SK-N-SH treated with all-trans-retinoic acid at 6 μM for 48 hours (cell line): ENCODE data around the gene SH3RF1.

Experiments used
- CSDC2 ChIP-seq: fragments of 250-450 bp; sonication (Bioruptor Pico); IDR thresholded peaks from 2 replicates; pipeline ENCODE4 v1.5.0; 2020; ENCODE audit warnings: mild to moderate bottlenecking, moderate library complexity
- GLIS3 ChIP-seq: fragments of 250-450 bp; sonication (Bioruptor Pico); IDR thresholded peaks from 2 replicates; pipeline ENCODE4 v1.5.0; 2020; ENCODE audit warnings: mild to moderate bottlenecking, moderate library complexity
- ISL1 ChIP-seq: fragments of 250-450 bp; sonication (Bioruptor Pico); IDR thresholded peaks from 2 replicates; pipeline ENCODE4 v2.1.2; 2022; ENCODE audit warnings: mild to moderate bottlenecking, moderate library complexity
- OSR1 ChIP-seq: fragments of 250-450 bp; sonication (Bioruptor Pico); IDR thresholded peaks from 2 replicates; pipeline ENCODE4 v1.8.0; 2022; ENCODE audit warnings: moderate library complexity, mild to moderate bottlenecking, inconsistent platforms
- PATZ1 ChIP-seq: fragments of 250-450 bp; sonication (Bioruptor Pico); IDR thresholded peaks from 2 replicates; pipeline ENCODE4 v1.8.0; 2020; ENCODE audit warnings: mild to moderate bottlenecking, moderate library complexity, borderline replicate concordance
- POU6F1 ChIP-seq: fragments of 250-450 bp; sonication (Bioruptor Pico); IDR thresholded peaks from 2 replicates; pipeline ENCODE4 v1.8.0; 2021; ENCODE audit warnings: low read depth, mild to moderate bottlenecking, moderate library complexity, borderline replicate concordance
- TOX ChIP-seq: fragments of 250-450 bp; sonication (Bioruptor Pico); IDR thresholded peaks from 2 replicates; pipeline ENCODE4 v1.8.0; 2021; ENCODE audit warnings: mild to moderate bottlenecking, moderate library complexity, borderline replicate concordance
- ZC3H10 ChIP-seq: fragments of 250-450 bp; sonication (Bioruptor Pico); IDR thresholded peaks from 2 replicates; pipeline ENCODE4 v1.5.1; 2021; ENCODE audit warnings: mild to moderate bottlenecking, moderate library complexity
- ZFP3 ChIP-seq: fragments of 250-450 bp; sonication (Bioruptor Pico); IDR thresholded peaks from 2 replicates; pipeline ENCODE4 v1.5.0; 2020; ENCODE audit warnings: mild to moderate bottlenecking, moderate library complexity
- ZFP30 ChIP-seq: fragments of 450-650 bp; formaldehyde crosslinking; IDR thresholded peaks from 2 replicates; pipeline ENCODE4 v1.5.0; 2022; ENCODE audit warnings: mild to moderate bottlenecking, moderate library complexity
- ZNF8 ChIP-seq: fragments of 450-650 bp; formaldehyde crosslinking; IDR thresholded peaks from 2 replicates; pipeline ENCODE4 v1.5.0; 2020; ENCODE audit warnings: mild to moderate bottlenecking, moderate library complexity

GRCh38 chr4:169307576-169307975 is 36.8 kb upstream of the SH3RF1 start:
- TF ChIP-seq ISL1 (no peak), TOX (CRISPR knock-in tag) (no peak), ZFP30 (CRISPR knock-in tag) (no peak), PATZ1 (CRISPR knock-in tag) (no peak), ZFP3 (CRISPR knock-in tag) (no peak), ZC3H10 (no peak), OSR1 (CRISPR knock-in tag) (no peak), ZNF8 (CRISPR knock-in tag) (no peak), GLIS3 (CRISPR knock-in tag) (no peak), POU6F1 (no peak), CSDC2 (CRISPR knock-in tag) (no peak)
